Cardiac fibroblast (primary cell): ENCODE measurements around the gene DEK.
"Not testable (repeated sequence)": the region's sequence is repeated elsewhere in the genome, so short reads cannot be mapped to it uniquely, and the experiment has no call there.

Source experiments
- DNase-seq, 2 donors: peaks; one replicate each; pipeline versions ENCODE4 v3.0.0 to v3.0.0-alpha.2; 2010; ENCODE audit warnings: low read depth in 2 of 2
- H3K4me3 ChIP-seq, 2 donors: replicated peaks in 1 of 2; 1 replicate in 1 of 2; 2 replicates in 1 of 2; pipeline ENCODE4 v1.5.1; 2011; ENCODE audit warnings: low read depth in 2 of 2, low read length in 2 of 2, mild to moderate bottlenecking in 2 of 2, moderate library complexity in 1 of 2
- TF ChIP-seq, protein P1 (sequence below): IDR thresholded peaks from one replicate; pipeline ENCODE4 v1.5.1; 2011; ENCODE audit warnings: low read depth, mild to moderate bottlenecking, low read length, inconsistent platforms

Gene DEK

DNA sequence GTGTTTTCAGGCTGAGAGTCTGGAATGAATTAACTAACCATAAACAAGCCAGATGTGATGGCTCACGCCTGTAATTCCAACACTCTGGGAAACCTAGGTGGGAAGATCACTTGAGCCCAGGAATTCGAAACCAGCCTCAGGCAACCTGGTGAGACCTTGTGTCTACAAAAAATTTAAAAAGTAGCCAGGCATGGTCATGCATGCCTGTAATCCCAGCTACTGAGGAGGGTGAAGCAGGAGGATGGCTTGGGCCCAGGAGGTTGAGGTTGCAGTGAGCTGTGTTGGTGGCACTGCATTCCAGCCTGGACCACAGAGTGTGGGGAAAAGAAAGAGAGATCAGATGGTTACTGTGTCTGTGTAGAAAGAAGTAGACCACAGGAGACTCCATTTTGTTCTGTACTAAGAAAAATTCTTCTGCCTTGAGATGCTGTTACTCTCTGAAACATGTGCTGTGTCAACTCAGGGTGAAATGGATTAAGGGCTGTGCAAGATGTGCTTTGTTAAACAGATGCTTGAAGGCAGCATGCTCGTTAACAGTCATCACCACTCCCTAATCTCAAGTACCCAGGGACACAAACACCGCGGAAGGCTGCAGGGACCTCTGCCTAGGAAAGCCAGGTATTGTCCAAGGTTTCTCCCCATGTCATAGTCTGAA is 37.8 kb downstream of the DEK start:
- peak; percentile 16 to 26 for DNase-seq
- not testable (repeated sequence) for H3K4me3 ChIP-seq

DNA sequence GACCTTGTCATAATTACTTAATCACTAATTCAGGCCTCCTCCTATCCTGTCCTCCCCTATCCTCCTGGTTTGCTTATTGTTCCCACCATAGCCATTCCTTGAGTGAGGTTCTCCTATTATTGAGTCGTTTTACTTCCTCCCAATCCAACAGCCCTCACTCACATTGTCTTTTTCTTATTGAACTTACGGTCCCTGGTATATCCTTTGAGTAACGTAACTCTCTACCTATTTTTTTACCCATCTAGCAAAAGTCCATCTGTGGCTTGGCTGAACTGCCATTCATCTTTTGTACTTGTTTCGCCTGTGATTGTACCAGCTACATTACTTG is 43.1 kb downstream of the DEK start:
- TF ChIP-seq, protein P1, sequence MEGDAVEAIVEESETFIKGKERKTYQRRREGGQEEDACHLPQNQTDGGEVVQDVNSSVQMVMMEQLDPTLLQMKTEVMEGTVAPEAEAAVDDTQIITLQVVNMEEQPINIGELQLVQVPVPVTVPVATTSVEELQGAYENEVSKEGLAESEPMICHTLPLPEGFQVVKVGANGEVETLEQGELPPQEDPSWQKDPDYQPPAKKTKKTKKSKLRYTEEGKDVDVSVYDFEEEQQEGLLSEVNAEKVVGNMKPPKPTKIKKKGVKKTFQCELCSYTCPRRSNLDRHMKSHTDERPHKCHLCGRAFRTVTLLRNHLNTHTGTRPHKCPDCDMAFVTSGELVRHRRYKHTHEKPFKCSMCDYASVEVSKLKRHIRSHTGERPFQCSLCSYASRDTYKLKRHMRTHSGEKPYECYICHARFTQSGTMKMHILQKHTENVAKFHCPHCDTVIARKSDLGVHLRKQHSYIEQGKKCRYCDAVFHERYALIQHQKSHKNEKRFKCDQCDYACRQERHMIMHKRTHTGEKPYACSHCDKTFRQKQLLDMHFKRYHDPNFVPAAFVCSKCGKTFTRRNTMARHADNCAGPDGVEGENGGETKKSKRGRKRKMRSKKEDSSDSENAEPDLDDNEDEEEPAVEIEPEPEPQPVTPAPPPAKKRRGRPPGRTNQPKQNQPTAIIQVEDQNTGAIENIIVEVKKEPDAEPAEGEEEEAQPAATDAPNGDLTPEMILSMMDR, result no peak
- no peak for DNase-seq
- no peak overlapping the region for H3K4me3 ChIP-seq

DNA sequence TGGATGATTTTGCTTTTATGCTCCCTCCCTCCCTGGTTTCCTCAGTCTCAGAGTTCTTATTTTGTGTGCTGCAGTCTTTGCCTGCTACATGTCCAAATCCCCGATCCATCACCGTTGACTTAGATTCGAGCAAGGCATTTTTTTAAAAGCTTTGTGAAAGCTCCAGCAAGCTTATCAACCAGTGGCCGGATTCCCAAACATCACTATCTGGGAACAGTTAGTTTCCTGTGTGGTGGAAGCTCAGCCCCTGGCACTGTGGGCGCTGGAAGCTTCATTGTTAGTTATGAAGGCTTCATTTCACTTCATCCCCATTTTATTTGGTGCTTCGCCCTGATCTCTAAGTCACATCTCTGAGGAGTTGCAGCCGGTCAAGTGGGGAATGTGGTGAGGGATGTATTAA is 44.7 kb downstream of the DEK start:
- peak in 1 of 2 donors; percentile 54 for DNase-seq
- no peak overlapping the region for H3K4me3 ChIP-seq
- TF ChIP-seq, protein P1, result no peak

DNA sequence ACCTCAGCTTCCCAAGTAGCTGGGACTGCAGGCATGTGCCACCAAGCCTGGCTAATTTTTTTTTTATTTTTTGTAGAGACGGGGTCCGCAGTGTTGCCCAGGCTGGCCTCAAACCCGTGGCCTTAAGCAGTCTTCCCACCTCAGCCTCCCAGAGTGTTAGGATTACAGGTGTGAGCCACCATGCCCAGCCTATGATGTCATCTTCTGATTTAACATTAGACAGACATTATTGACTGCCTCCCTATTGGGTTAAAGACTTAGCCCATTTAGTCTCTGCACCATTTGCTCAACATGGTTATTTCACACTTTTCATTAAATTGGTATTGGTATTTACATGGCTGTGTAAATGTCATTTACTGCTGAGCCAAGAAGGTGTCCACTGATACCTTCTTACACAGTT is 46.1 kb downstream of the DEK start:
- TF ChIP-seq, protein P1, result no peak
- DNase-seq, result no peak

DNA sequence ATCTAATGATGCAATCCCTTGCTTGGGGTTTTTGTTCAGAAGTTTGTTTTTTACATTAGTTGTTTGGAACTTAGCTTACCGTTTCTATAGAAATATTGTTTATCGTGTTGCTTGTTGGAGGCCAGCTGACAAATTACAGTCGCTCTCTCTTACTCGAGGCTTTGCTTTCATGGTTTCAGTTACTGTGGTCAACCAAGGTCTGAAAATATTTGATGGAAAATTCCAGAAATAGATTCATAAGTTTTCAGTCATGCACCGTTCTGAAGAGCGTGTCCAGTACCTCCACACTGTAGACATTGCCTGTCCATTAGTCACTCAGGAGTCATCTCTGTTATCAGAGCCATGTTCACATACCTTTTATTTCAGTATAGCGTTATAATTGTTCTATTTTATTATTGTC is 47.9 kb downstream of the DEK start:
- no peak overlapping the region for H3K4me3 ChIP-seq
- TF ChIP-seq, protein P1, result no peak
- DNase-seq, result peak; percentile 23 to 82

More for the DNA sequence above, 46.1 kb downstream of the DEK start:
- no peak overlapping the region for H3K4me3 ChIP-seq

DNA sequence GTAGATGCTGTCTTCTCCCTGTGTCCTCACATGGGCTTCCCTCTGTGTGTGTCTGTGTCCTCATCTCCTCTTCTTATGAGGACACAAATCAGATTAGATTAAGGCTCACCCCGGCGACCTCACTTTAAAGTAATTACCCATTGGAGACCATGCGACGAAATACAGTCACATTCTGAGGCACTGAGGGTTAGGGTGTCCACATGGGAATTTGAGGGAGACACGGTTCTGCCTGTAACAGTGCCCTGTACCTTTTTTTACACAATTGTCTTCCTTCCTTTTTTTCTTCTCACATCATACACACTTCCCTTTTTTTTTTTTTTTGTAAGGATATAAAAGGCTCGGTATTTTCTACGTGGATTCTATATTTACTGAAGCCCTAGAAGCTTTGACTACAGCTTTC is 48.9 kb downstream of the DEK start:
- no peak for DNase-seq
- TF ChIP-seq, protein P1, result no peak
- no peak overlapping the region for H3K4me3 ChIP-seq

DNA sequence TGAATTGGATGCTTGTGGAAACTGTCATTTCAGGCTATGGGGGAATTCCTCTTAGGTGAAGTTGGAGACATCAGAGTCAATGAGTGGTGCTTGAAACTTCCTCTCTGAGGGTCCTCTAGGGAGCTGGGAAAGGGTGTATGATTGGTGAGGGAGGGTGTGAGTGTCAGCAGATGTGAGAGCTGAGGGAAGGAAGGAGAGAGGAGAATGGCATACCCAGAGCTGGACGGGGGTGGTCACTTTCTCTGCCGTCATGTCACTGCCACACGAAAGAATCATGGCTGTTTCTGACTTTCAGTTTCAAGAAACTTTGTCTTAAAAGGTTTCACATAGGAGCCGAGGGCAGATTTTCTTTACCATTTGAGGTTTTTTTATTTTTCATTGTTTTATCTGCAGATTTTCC is 50.3 kb downstream of the DEK start:
- DNase-seq, result no peak
- TF ChIP-seq, protein P1, result no peak

More for the DNA sequence above, 50.3 kb downstream of the DEK start:
- H3K4me3 ChIP-seq, result no peak overlapping the region
